ENCODE data around the gene CAMK2A.

- TF ChIP-seq, protein P1, sequence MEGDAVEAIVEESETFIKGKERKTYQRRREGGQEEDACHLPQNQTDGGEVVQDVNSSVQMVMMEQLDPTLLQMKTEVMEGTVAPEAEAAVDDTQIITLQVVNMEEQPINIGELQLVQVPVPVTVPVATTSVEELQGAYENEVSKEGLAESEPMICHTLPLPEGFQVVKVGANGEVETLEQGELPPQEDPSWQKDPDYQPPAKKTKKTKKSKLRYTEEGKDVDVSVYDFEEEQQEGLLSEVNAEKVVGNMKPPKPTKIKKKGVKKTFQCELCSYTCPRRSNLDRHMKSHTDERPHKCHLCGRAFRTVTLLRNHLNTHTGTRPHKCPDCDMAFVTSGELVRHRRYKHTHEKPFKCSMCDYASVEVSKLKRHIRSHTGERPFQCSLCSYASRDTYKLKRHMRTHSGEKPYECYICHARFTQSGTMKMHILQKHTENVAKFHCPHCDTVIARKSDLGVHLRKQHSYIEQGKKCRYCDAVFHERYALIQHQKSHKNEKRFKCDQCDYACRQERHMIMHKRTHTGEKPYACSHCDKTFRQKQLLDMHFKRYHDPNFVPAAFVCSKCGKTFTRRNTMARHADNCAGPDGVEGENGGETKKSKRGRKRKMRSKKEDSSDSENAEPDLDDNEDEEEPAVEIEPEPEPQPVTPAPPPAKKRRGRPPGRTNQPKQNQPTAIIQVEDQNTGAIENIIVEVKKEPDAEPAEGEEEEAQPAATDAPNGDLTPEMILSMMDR (IDR thresholded peaks at IDR 0.05) = no peak
- TF ChIP-seq POLR2A (IDR thresholded peaks at IDR 0.05) = no peak
Measured at GRCh38 chr5:150229571-150229970, 60.0 kb downstream of the CAMK2A start.

Data from tibial nerve (tissue), 3 donors.